ENCODE results near the gene CRACR2B. TPM values are rescaled to one million over a fixed set of nuclear protein-coding genes. Genes with fewer than 3 reads are reported as not detected.

CRACR2B gene
- total and polyA plus RNA-seq, 2 of the 8 experiments (the other 6 are each of a cell fraction or from before 2014, with no cell fraction given): 18.2 to 26.4 TPM

DNA sequence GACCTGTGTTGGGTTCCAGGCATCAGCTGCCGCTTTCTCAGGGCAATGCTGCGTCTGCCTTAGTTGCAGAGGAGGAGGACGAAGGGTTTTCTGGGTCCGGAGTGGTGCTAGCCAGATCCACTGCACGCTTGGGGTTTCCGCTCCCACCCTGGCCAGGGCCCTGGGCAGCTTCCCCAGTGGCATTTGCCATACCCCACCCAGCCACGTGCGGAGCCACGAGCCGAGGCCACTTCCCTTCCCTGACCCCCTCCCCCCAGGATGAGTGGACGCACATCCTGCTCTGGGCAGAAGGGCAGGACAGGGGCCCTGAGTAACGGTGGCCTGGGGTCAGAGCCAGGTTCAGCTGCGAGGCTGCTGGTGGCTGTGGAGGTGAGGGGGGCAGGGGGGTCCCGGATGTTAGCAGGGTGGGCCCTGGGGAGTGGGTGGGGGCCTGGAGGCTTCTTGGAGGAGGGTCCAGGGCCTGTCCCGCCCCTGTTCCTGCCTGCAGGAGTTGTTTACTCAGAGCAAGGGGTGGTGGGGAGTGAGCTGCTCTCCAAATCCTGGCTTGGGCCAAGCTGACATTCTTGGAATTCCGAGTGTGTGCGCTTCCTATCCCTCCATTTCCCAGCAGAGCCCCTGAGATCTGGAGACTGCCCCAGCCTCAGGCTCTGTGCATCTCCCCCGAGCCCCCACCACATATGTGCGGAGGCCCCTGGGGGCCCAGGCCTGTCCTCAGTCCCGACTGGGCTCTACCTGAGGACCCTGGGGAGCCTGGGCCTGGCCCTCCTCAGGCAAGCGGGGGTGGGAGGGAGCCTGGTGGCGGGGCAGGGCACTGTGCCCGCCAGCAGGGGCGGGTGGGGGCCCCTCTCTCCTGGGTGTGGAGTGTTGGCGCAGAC lies 16.3 kb downstream of the CRACR2B start:
- ChIA-PET CTCF (ENCODE audit: partially characterized antibody) (interaction anchor here (0.8 to 6.7 kb wide), 20 partner anchors 10 to 289 kb away, joined by 3 to 74 read pairs (median 4); partner anchors contain the start of genes CD151 and PNPLA2), POLR2A (ENCODE audit: partially characterized antibody) (interaction anchor here (0.8 to 40.4 kb wide), 13 partner anchors 13 to 209 kb away, joined by 3 to 1917 read pairs (median 4); partner anchors contain the start of genes CD151, CEND1, CHID1 and CRACR2B)
- Histone ChIP-seq H2AFZ (ENCODE audit: low read length) (no peak overlapping the region), H2BK15ac (ENCODE audit: low read length) (peak overlapping the region; percentile 99; the same call in 1 of the 2 replicates), H3K36me3 (ENCODE audit: control insufficient read depth in 2 of 4, insufficient read depth in 4 of 4, low read length in 3 of 4) (peaks cover 10 to 14% (median 11%) of the 10 kb centered on the region in 4 experiments; a peak in 6 of 8 replicates), H3K9ac (replicated peaks in 1 of 4; ENCODE audit: extremely low read depth in 1 of 4, low read depth in 3 of 4, low read length in 3 of 4) (peak overlapping the region in 2 of 4 experiments; percentile 8 to 13; a peak in 3 of 7 replicates), H3K4me2 (ENCODE audit: insufficient read depth in 1 of 2, low read depth in 2 of 2, low read length in 2 of 2) (peak overlapping the region; percentile 87), H4K5ac (ENCODE audit: insufficient read length, low read depth, low read length) (peak overlapping the region; percentile 96), H3K18ac (ENCODE audit: extremely low read depth, low read length) (peak overlapping the region; percentile 98), H2BK20ac (ENCODE audit: low read length) (0 out of 2 replicates have a peak overlapping the region, but pooled peaks have one; percentile 61), H3K14ac (ENCODE audit: insufficient read length) (peak overlapping the region; percentile 67), H3K4me3 (ENCODE audit: extremely low read depth in 1 of 4, insufficient read depth in 2 of 4, low read depth in 3 of 4, low read length in 4 of 4) (peak overlapping the region; percentile 71 to 96 (median 74)), H4K20me1 (replicated peaks in 1 of 2; ENCODE audit: control insufficient read depth in 1 of 2, insufficient read depth in 2 of 2, low read length in 2 of 2) (peaks cover 7 to 27% of the 10 kb centered on the region in 2 experiments), H3K79me1 (ENCODE audit: low read depth, low read length) (peaks cover 9% of the 10 kb centered on the region; the same call in 1 of the 2 replicates), H3K27me3 (replicated peaks in 1 of 4; ENCODE audit: control insufficient read depth in 3 of 4, extremely low read depth in 1 of 4, insufficient read depth in 3 of 4, low read length in 3 of 4) (no peaks in the 10 kb centered on the region; a peak in 4 of 7 replicates), H3K4ac (replicated peaks; ENCODE audit: insufficient read length, low read depth, low read length) (peak overlapping the region; percentile 99), H3K79me2 (ENCODE audit: control insufficient read depth in 1 of 2, insufficient read depth in 2 of 2, low read length in 2 of 2) (peaks cover 0 to 27% of the 10 kb centered on the region in 2 experiments; a peak in 2 of 4 replicates), H3K23ac (ENCODE audit: insufficient read length) (no peak overlapping the region), H2BK120ac (replicated peaks; ENCODE audit: low read depth, low read length) (peak overlapping the region; percentile 79), H2AK5ac (ENCODE audit: low read depth, low read length) (no peak overlapping the region), H3K27ac (ENCODE audit: low read depth, low read length) (peak overlapping the region; percentile 79; the same call in 1 of the 2 replicates), H4K91ac (replicated peaks; ENCODE audit: insufficient read length, low read length) (peak overlapping the region; percentile 98), H2BK5ac (ENCODE audit: low read depth, low read length) (peak overlapping the region; percentile 92), H4K8ac (ENCODE audit: extremely low read depth, insufficient read depth, low read length) (peak overlapping the region; percentile 75; the same call in 1 of the 2 replicates), H3K9me3 (ENCODE audit: insufficient read depth in 2 of 2, low read depth in 1 of 2, low read length in 1 of 2) (no peaks in the 10 kb centered on the region), H2BK12ac (ENCODE audit: low read depth, low read length) (peak overlapping the region; percentile 92; the same call in 1 of the 2 replicates), H3K23me2 (ENCODE audit: low read depth, low read length) (peaks cover 22% of the 10 kb centered on the region; the same call in 1 of the 2 replicates), H3K56ac (replicated peaks; ENCODE audit: insufficient read length, low read depth, low read length) (peak overlapping the region; percentile 92), H3K4me1 (replicated peaks in 1 of 4; ENCODE audit: control insufficient read depth in 3 of 4, insufficient read depth in 4 of 4, low read length in 3 of 4) (peaks cover 0 to 39% (median 26%) of the 10 kb centered on the region in 4 experiments; a peak in 6 of 7 replicates)
- DNase-seq (ENCODE audit: low read depth in 1 of 2, low spot score in 2 of 2): peak; percentile 86 to 89
- WGBS, 2 experiments (ENCODE audit: extremely low coverage in 1 of 2, insufficient coverage in 1 of 2, insufficient read length in 1 of 2, insufficient replicate concordance in 2 of 2, low coverage in 1 of 2, low lambda C conversion rate in 2 of 2, missing lambda C conversion rate in 1 of 2): 1% methylated on average over 16 of the region's 25 CpGs; no CpG with 5 or more reads in 1 of the 2 experiments
- FAIRE-seq: peak; percentile 94
- TF ChIP-seq SP2 (IDR thresholded peaks at IDR 0.05; ENCODE audit: low read length): no peak
- no peak for TF ChIP-seq GTF2F1 (IDR thresholded peaks at IDR 0.05; ENCODE audit: borderline replicate concordance, low read depth, low read length)
- peak; percentile 84; the same call in 1 of the 2 replicates for TF ChIP-seq SP1 (IDR thresholded peaks at IDR 0.05; ENCODE audit: low read depth, low read length)
- peak; percentile 100 for TF ChIP-seq TEAD4 (IDR thresholded peaks at IDR 0.05; ENCODE audit: low read depth, low read length)
- no peak for TF ChIP-seq NANOG (IDR thresholded peaks at IDR 0.05; ENCODE audit: insufficient read depth, low read depth, low read length, poor library complexity, severe bottlenecking)
- TF ChIP-seq CHD1 (IDR thresholded peaks at IDR 0.05; ENCODE audit: low read depth, low read length): no peak
- TF ChIP-seq HDAC2 (IDR thresholded peaks at IDR 0.05; ENCODE audit: borderline replicate concordance in 1 of 2, low read depth in 2 of 2, low read length in 2 of 2): no peak; a peak in 1 of 4 replicates
- TF ChIP-seq SIRT6 (IDR thresholded peaks at IDR 0.05; ENCODE audit: low read length): no peak
- TF ChIP-seq SIN3A (conservative IDR thresholded peaks at IDR 0.05 in 1 of 2, IDR thresholded peaks at IDR 0.05 in 1 of 2; ENCODE audit: low read depth in 1 of 2, low read length in 2 of 2): peak; percentile 93 to 95; a peak in 3 of 4 replicates

Data from H1 (cell line).